Nephron progenitor cell (in vitro differentiated cells): Measurements from ENCODE around the gene CPA4.

Experiments
- DNase-seq: peaks from one replicate; pipeline ENCODE4 v3.0.0; 2021
- H3K27ac Mint-ChIP-seq: 2 replicates; pipeline ENCODE4 v1.8.0; 2021; ENCODE audit warnings: mild to moderate bottlenecking, moderate library complexity, mixed read lengths
- H3K27me3 Mint-ChIP-seq: 2 replicates; pipeline ENCODE4 v1.8.0; 2021; ENCODE audit warnings: mild to moderate bottlenecking, low read depth, mixed read lengths; ENCODE audit not compliant: poor library complexity
- H3K36me3 Mint-ChIP-seq: 2 replicates; pipeline ENCODE4 v1.8.0; 2021; ENCODE audit warnings: low read depth, mixed read lengths
- H3K4me1 Mint-ChIP-seq: 2 replicates; pipeline ENCODE4 v1.8.0; 2021; ENCODE audit warnings: mixed read lengths
- H3K4me3 Mint-ChIP-seq: 2 replicates; pipeline ENCODE4 v1.8.0; 2021; ENCODE audit warnings: mild to moderate bottlenecking, moderate library complexity, mixed read lengths
- H3K9me3 Mint-ChIP-seq: 2 replicates; pipeline ENCODE4 v1.8.0; 2021; ENCODE audit warnings: mild to moderate bottlenecking, moderate library complexity, mixed read lengths
- CTCF ChIP-seq: fragments of 200-600 bp; sonication (generic); IDR thresholded peaks from 2 replicates; pipeline ENCODE4 v1.5.0; 2021; ENCODE audit warnings: antibody characterized with exemption

CPA4 gene

GRCh38 chr7:130273933-130274255, 19.1 kb upstream of the CPA4 start:
- peaks cover 88% of the 10 kb centered on the region for H3K4me1 Mint-ChIP-seq
- peaks cover 3% of the 10 kb centered on the region for H3K27me3 Mint-ChIP-seq
- no peak for TF ChIP-seq CTCF
- no peaks in the 10 kb centered on the region for H3K36me3 Mint-ChIP-seq
- no peaks in the 10 kb centered on the region for H3K9me3 Mint-ChIP-seq
- H3K27ac Mint-ChIP-seq: peak overlapping the region; percentile 99
- peak; percentile 32 for DNase-seq
- peak overlapping the region; percentile 73 for H3K4me3 Mint-ChIP-seq

GRCh38 chr7:130274296-130274695, 18.7 kb upstream of the CPA4 start:
- Mint-ChIP-seq H3K4me3 (peak overlapping the region; percentile 73), H3K27me3 (peaks cover 3% of the 10 kb centered on the region), H3K36me3 (no peaks in the 10 kb centered on the region), H3K4me1 (peaks cover 91% of the 10 kb centered on the region), H3K27ac (peak overlapping the region; percentile 99), H3K9me3 (no peaks in the 10 kb centered on the region)
- no peak for TF ChIP-seq CTCF
- DNase-seq: no peak

- Mint-ChIP-seq H3K4me1 (peaks cover 87% of the 10 kb centered on the region), H3K27me3 (peaks cover 3% of the 10 kb centered on the region), H3K4me3 (peak overlapping the region; percentile 73), H3K9me3 (no peaks in the 10 kb centered on the region), H3K36me3 (no peaks in the 10 kb centered on the region), H3K27ac (peak overlapping the region; percentile 99)
- DNase-seq: peak; percentile 23
- TF ChIP-seq CTCF: no peak
Observed at GRCh38 chr7:130274983-130275591, 17.9 kb upstream of the CPA4 start.

- peaks cover 3% of the 10 kb centered on the region for H3K36me3 Mint-ChIP-seq
- no peaks in the 10 kb centered on the region for H3K9me3 Mint-ChIP-seq
- H3K4me1 Mint-ChIP-seq: peaks cover 86% of the 10 kb centered on the region
- no peak for DNase-seq
- peak overlapping the region; percentile 53 for H3K4me3 Mint-ChIP-seq
- peaks cover 3% of the 10 kb centered on the region for H3K27me3 Mint-ChIP-seq
- H3K27ac Mint-ChIP-seq: peak overlapping the region; percentile 99
- TF ChIP-seq CTCF: no peak
Observed at GRCh38 chr7:130275826-130276297, 17.1 kb upstream of the CPA4 start.

- H3K4me1 Mint-ChIP-seq: peaks cover 76% of the 10 kb centered on the region
- H3K27me3 Mint-ChIP-seq: peaks cover 3% of the 10 kb centered on the region
- peaks cover 4% of the 10 kb centered on the region for H3K36me3 Mint-ChIP-seq
- no peak for TF ChIP-seq CTCF
- H3K9me3 Mint-ChIP-seq: no peaks in the 10 kb centered on the region
- no peak overlapping the region for H3K4me3 Mint-ChIP-seq
- no peak for DNase-seq
- H3K27ac Mint-ChIP-seq: peak overlapping the region; percentile 20
Observed at GRCh38 chr7:130276796-130277762, 15.9 kb upstream of the CPA4 start.
